GM12891 (cell line): ENCODE measurements around the gene CAMTA2.

Experiments used
- POLR2A ChIP-seq: IDR thresholded peaks from 2 replicates; pipeline ENCODE4 v1.6.1; 2011; ENCODE audit warnings: low read depth, low read length, control low read depth
- POLR2AphosphoS5 ChIP-seq: IDR thresholded peaks from 2 replicates; pipeline ENCODE4 v1.6.1; 2011; ENCODE audit warnings: low read depth, low read length, control low read depth
- TAF1 ChIP-seq: IDR thresholded peaks from 2 replicates; pipeline ENCODE4 v1.6.1; 2011; ENCODE audit warnings: low read depth, low read length, control low read depth

DNA sequence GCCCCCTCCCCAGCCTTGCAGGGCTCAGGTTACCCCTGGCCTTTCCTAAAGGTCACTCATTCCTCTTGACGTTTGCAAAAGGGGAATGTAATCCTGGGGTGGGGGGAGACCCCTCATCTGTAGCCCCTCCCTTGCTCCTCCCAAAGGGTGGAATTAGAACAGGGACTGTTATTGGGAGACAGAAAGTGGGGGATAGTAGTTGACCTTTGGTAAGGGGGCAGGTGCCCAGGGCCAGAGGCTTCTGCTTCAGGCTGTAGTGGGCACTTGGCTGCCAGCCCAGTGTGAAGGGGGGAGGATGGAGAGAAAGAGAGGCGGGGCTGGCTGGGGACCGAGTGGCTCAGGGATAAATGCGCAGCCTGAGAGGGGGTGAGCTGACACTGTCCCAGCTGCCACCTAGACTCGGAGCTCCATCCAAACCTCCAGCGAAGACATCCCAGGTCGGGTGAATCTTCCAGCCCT lies 36.7 kb downstream of the CAMTA2 start, which contains the start of gene ENO3:
- no peak for TF ChIP-seq POLR2A
- no peak for TF ChIP-seq TAF1
- TF ChIP-seq POLR2AphosphoS5, result no peak
